IMR-90 (cell line): Measurements from ENCODE around the gene RPS10.

Source experiments
- BHLHE40 ChIP-seq: fragments of 150-350 bp; IDR thresholded peaks from 2 replicates; pipeline ENCODE4 v1.6.1; 2016; ENCODE audit warnings: mild to moderate bottlenecking, low read depth, low read length
- CEBPB ChIP-seq: IDR thresholded peaks from 2 replicates; pipeline ENCODE4 v1.6.1; 2012; ENCODE audit warnings: low read depth, low read length, improper control_type of control experiment
- CHD1 ChIP-seq: IDR thresholded peaks from 2 replicates; pipeline ENCODE4 v1.6.1; 2012; ENCODE audit warnings: low read depth, low read length, improper control_type of control experiment
- FOS ChIP-seq: fragments of 150-350 bp; IDR thresholded peaks from 2 replicates; pipeline ENCODE4 v1.6.1; 2016; ENCODE audit warnings: low read depth, low read length
- MXI1 ChIP-seq: IDR thresholded peaks from 2 replicates; pipeline ENCODE4 v1.6.1; 2012; ENCODE audit warnings: low read depth, mild to moderate bottlenecking, low read length, moderate library complexity, borderline replicate concordance
- NFE2L2 ChIP-seq: fragments of 150-350 bp; IDR thresholded peaks from 2 replicates; pipeline ENCODE4 v1.6.1; 2016; ENCODE audit warnings: low read depth, mild to moderate bottlenecking, low read length
- POLR2A ChIP-seq: IDR thresholded peaks from 2 replicates; pipeline ENCODE4 v1.6.1; 2012; ENCODE audit warnings: mild to moderate bottlenecking, low read depth, low read length
- RAD21 ChIP-seq: IDR thresholded peaks from 2 replicates; pipeline ENCODE4 v1.6.1; 2012; ENCODE audit warnings: low read length, improper control_type of control experiment
- RCOR1 ChIP-seq: IDR thresholded peaks from 2 replicates; pipeline ENCODE4 v1.6.1; 2012; ENCODE audit warnings: mild to moderate bottlenecking, low read length, improper control_type of control experiment; ENCODE audit not compliant: insufficient replicate concordance
- SMC3 ChIP-seq: fragments of 150-350 bp; IDR thresholded peaks from 2 replicates; pipeline ENCODE4 v1.6.1; 2016; ENCODE audit warnings: low read depth, mild to moderate bottlenecking, antibody characterized with exemption, low read length, moderate library complexity
- TF ChIP-seq, protein P1 (sequence below): conservative IDR thresholded peaks from 2 replicates; pipeline ENCODE4 v1.5.1; 2012; ENCODE audit warnings: mild to moderate bottlenecking, low read depth, low read length, improper control_type of control experiment
- TF ChIP-seq, protein P2 (sequence below): fragments of 150-350 bp; IDR thresholded peaks from 2 replicates; pipeline ENCODE4 v1.6.1; 2017; ENCODE audit warnings: mild to moderate bottlenecking, antibody characterized with exemption, low read length, low read depth

GRCh38 chr6:34369385-34369784 is 56.5 kb downstream of the RPS10 start:
- TF ChIP-seq, protein P1, sequence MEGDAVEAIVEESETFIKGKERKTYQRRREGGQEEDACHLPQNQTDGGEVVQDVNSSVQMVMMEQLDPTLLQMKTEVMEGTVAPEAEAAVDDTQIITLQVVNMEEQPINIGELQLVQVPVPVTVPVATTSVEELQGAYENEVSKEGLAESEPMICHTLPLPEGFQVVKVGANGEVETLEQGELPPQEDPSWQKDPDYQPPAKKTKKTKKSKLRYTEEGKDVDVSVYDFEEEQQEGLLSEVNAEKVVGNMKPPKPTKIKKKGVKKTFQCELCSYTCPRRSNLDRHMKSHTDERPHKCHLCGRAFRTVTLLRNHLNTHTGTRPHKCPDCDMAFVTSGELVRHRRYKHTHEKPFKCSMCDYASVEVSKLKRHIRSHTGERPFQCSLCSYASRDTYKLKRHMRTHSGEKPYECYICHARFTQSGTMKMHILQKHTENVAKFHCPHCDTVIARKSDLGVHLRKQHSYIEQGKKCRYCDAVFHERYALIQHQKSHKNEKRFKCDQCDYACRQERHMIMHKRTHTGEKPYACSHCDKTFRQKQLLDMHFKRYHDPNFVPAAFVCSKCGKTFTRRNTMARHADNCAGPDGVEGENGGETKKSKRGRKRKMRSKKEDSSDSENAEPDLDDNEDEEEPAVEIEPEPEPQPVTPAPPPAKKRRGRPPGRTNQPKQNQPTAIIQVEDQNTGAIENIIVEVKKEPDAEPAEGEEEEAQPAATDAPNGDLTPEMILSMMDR = no peak
- no peak for TF ChIP-seq CHD1
- TF ChIP-seq SMC3 = no peak
- TF ChIP-seq POLR2A = no peak
- no peak for TF ChIP-seq NFE2L2
- TF ChIP-seq, protein P2, sequence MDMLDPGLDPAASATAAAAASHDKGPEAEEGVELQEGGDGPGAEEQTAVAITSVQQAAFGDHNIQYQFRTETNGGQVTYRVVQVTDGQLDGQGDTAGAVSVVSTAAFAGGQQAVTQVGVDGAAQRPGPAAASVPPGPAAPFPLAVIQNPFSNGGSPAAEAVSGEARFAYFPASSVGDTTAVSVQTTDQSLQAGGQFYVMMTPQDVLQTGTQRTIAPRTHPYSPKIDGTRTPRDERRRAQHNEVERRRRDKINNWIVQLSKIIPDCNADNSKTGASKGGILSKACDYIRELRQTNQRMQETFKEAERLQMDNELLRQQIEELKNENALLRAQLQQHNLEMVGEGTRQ = no peak
- TF ChIP-seq RAD21 = no peak
- no peak for TF ChIP-seq CEBPB
- TF ChIP-seq RCOR1 = no peak
- no peak for TF ChIP-seq BHLHE40
- TF ChIP-seq MXI1 = no peak
- no peak for TF ChIP-seq FOS
